Posterior vena cava (tissue), 2 donors: Measurements from ENCODE around the gene KRTAP10-12. TPM values are rescaled to one million over a fixed set of nuclear protein-coding genes. Genes with fewer than 3 reads are reported as not detected.

Experiments
- DNase-seq: peaks from one replicate; pipeline ENCODE4 v3.0.0-alpha.2; 2020; ENCODE audit warnings: low spot score
- intact Hi-C, 2 donors: fragments of 100-400 bp; cut with DNase I; formaldehyde crosslinking; loops; one replicate each; pipeline versions ENCODE4 v1.14.1 to v1.14.2; 2022 to 2023
- total RNA-seq, 2 donors: library from RNA; stranded (reverse); fragmentation: NEBNext Ultra II Directional; extraction: Animal tissue kit (Norgen Biotek cat#: 25700); gene quantifications; one replicate each; pipeline ENCODE4 v1.2.1, GENCODE V29; 2021
- donor health status: DM: yes; HTN: yes; CAD: no.
- donor health status: DM: yes; HTN: yes; CAD: no.

Gene KRTAP10-12
- total RNA-seq, 2 donors from 2014 or later, result not detected

DNA sequence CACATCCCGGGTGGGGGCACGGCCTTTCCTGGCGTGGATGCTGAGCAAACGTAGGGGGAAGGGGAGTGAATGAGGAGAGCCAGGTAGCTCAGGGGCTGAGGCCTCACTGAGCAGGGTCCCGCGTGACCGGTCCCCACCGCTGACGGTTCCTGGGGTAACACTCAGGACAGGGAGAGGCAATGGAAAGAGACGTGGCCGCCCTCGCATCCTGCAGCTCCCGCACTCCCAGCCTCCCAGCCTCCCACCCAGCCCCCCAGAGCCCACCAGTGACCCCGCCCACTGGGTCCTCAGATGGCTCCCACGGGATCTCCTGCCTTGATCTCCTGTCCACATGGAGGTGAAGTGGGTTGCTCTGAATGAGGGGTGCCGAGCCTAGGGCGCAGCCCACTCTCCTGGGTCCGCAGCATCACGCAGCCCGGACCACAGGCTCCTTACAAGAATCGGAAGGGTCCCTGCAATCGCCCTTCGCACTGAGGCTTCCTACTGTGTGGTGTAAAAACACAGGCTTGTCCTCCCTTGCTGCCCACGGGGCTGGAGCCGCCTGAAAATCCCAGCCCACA, 12.0 kb downstream of the KRTAP10-12 start:
- intact Hi-C loops, result loop anchor here in 1 of 2 donors (1.0 kb wide), 1 partner anchor 27 kb away; the partner anchor contains the start of gene KRTAP12-1
- peak; percentile 51 for DNase-seq

DNA sequence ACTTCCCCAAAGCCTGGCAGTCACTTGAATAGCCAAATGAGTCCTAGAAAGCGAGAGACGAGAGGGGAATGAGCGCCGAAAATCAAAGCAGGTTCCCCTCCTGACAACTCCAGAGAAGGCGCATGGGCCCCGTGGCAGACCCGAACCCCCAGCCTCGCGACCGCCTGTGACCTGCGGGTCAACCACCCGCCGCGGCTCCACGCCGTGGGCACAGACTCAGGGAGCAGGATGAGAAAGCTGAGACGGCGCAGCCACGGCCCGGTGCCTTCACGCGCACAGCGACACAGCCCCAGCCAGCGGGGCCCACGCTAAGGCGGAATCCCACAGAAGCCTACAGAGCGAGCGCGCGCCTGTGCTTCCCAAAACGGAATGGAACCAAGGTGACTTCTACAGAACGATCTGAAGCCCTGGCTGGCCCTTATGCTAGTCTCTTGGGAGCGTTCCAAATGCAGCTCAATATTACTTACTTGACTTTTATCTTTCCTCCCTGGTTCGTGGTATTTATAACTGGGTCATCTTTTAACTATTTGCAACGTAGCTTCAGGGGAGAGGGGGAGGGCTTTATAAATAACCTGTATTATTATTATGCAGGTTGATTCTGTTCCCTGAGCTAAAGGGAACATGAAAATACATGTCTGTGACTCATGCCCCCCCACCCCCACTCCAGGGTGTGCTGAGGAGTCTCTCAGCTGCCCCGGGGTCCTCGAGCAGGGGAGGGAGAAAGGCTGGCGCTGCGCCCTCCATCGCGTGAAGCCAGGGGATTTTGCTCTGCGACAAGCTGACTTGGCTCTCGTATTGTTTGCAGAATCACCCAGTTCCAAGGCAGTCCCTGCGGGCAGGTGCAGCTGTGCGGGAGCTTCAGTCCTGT, 12.7 kb downstream of the KRTAP10-12 start:
- intact Hi-C loops, result loop anchor here in 1 of 2 donors (1.0 kb wide), 1 partner anchor 27 kb away; the partner anchor contains the start of gene KRTAP12-1
- DNase-seq, result peak; percentile 78

DNA sequence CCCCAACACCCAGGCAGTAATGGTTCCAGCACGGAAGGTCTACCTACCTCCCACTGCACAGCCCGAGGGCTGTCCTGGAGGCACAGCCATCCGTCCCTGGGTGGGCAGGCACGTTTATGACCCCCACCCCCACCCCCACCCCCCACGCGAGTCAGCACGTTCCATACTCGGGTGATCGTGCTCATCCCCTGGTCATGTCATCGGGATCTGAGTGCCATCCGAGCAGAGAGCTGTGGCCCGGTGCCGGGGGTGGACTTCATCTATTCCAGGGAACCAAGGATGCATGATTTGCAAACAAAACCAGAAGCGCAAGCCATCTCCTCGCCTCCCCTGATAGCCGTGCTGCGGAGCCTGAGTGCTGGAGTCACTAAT, 13.3 kb downstream of the KRTAP10-12 start:
- peak; percentile 64 for DNase-seq
- intact Hi-C loops, result no loop called here

DNA sequence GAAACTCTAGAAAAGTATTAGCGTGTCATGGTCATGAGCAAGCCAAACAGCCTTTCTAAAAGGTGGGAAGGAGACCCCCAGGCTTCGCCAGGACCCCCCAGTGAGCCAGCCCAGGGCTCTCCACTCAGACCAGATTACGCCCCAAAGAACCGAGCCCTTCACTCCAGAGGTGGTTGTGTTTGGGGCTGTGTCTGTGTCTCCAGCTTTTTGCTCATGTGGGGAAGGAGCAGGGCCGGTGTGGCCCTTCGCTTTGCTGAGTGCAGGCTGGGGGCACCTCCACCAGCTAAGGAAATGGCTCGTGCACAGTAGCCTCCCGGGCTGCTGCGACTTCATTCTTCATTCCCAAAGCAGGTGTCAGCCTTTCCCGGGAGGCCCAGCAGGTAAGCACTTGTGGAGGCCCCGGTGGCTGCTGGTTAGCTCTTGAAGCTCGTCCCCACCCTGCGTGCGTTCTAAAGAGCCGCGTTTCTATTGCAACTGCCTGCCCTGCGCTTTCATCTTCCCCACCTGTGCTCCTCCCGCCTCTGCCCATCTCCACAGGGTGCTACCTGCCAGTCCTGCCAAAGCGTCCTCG, 13.9 kb downstream of the KRTAP10-12 start:
- DNase-seq, result peak; percentile 54
- intact Hi-C loops, result no loop called here

DNA sequence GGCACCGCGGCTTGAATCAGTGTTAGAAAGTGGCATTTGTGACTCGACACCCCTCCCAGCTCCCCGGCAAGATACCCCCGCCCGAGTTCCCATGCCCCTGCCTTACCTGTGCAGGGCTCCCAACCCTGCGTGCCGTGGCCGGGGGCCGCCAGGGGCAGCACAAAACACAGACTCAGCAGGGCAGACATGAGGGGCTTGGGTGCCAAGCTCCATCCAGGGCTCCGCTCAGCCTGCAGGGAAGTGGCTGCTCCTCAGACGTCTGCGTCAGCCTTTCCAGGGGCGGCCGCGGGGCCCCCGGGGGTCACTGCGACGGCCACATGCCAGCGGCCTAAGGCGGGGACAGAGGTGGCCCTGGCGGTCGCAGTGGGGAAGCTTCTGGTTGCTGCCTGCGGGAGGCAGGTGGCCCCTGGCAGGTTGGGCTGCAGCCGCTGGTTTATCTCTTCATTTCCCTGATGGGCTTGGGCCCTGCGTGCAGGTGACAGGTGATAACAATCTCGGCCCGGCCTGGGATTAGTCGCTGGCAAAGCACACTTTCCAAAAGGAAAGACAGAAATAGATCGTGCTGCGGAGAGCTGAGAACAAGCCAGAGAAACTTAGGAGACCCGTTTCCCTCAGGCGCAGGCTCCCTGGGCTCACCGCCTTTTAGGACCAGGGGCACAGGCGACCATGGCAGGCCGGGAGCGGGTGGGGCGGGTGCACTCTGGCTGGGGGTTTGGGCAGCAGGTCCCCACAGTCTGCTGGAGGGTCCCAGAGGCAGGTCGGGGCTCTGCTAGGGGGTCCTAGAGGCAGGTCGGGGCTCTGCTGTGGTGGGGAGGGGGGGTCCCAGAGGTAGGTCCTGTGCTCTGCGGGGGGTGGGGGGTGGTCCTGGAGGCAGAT, 14.6 kb downstream of the KRTAP10-12 start, which contains the start of gene TSPEAR:
Gene TSPEAR (minus strand): TSS at position 246 of the 876 bp plus-strand sequence. CDS start 58 bp downstream, at position 188.
- intact Hi-C loops, result no loop called here
- peak; percentile 67 for DNase-seq

GRCh38 chr21:44712203-44713028, 15.4 kb downstream of the KRTAP10-12 start:
- intact Hi-C loops, result no loop called here
- peak; percentile 22 for DNase-seq

- intact Hi-C loops, result no loop called here
- peak; percentile 57 for DNase-seq
Measured at GRCh38 chr21:44713130-44713529, 16.2 kb downstream of the KRTAP10-12 start.

GRCh38 chr21:44713846-44714245, 16.9 kb downstream of the KRTAP10-12 start:
- DNase-seq, result peak; percentile 35
- intact Hi-C loops, result no loop called here

- DNase-seq, result no peak
- intact Hi-C loops, result no loop called here
Measured at GRCh38 chr21:44714905-44715304, 17.9 kb downstream of the KRTAP10-12 start.

GRCh38 chr21:44716984-44717383, 20.0 kb downstream of the KRTAP10-12 start:
- intact Hi-C loops, result no loop called here

GRCh38 chr21:44718093-44718492, 21.1 kb downstream of the KRTAP10-12 start:
- intact Hi-C loops, result no loop called here
- no peak for DNase-seq

More at GRCh38 chr21:44716984-44717383, 20.0 kb downstream of the KRTAP10-12 start:
- no peak for DNase-seq

DNA sequence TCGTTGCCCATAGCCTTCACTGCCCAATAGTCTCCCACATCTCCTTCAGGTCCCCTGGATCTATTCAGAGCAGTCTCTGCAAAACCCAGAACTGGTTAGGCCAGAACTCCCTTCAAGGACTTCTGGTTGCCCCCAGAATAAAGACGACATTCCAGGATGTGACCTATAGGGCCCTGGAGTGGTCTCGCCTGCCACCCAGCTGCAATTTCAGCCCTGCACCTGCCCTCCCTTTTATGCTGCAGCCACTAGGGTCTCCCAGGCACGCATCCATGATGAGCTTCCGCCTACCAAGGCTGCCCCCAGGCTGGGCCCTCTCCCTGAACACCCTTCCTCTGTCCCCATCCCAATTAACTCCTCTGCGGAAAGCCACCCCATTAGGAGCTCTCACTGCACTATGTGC, 21.6 kb downstream of the KRTAP10-12 start:
- peak; percentile 66 for DNase-seq
- intact Hi-C loops, result no loop called here

- intact Hi-C loops, result no loop called here
- no peak for DNase-seq
Measured at GRCh38 chr21:44720170-44720569, 23.2 kb downstream of the KRTAP10-12 start.

DNA sequence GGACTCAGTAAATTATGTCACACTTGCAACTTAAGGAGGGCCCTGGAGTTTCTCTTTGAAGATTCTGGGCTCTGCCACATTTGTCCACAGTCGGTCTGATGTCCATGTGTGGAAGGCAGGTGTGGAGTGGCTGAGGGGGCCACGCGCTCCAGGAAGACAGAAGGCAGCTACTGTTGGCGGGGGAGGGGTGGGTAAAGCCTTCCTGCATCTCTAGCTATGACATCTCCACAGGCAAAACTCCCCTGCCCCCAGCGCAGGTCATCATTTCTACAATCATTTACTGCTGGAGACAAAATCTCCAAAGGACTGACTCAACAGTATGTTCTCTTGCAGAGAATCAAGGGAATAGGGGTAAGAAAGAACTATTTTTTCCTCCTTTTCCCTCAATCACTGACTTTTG, 25.8 kb downstream of the KRTAP10-12 start:
- intact Hi-C loops, result no loop called here
- DNase-seq, result peak; percentile 41

DNA sequence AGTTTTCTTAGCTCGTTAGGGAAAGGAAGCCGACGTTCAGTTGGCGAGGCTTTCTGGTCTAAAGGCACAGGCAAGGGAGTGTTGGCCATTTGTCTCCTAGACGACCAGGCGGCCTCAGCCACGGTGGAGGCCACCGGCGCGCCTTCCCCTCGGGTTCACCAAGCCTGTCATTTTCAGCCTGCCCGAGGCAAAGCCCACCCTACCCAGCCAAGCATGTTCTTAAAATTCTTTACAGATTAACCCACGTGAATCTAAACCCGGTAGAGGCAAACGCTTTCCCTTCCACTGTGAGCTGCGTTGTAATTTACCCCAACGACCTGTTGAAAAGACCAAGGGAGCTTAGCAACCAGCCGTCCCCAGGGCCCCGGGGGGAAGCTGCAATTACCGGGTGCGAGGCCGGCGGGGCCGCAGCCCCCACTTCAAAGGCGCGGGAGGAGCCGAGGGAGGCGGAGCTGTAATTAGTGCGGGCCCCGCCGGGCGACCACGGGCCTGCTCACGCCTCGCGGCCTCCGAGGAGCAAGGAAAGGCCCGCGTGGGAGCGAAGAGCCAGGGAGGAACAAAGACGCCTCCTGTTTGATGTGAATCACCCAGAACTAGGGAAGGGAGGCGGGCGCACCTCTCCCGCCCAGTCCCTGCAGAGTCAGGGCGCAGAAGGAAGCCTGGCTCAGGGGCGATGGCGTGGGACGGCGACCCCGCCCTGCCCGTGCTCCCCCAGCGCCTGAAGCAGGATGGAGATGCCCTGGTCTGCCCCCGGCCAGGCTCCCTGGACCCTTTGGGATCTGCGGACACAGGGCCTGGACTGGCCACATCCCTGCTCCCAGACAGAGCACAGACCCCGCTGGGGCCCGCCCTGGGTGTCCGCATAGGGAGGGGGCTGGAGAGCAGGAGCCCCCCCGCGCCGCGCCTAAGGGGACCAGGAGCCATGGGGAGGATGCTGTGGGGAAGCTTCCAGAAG, 26.5 kb downstream of the KRTAP10-12 start:
- DNase-seq, result peak; percentile 72
- intact Hi-C loops, result no loop called here

GRCh38 chr21:44724196-44724595, 27.2 kb downstream of the KRTAP10-12 start:
- peak; percentile 25 for DNase-seq
- intact Hi-C loops, result no loop called here

GRCh38 chr21:44724926-44725325, 28.0 kb downstream of the KRTAP10-12 start:
- DNase-seq, result peak; percentile 14
- intact Hi-C loops, result no loop called here
